Progenitor cell of endocrine pancreas (in vitro differentiated cells): ENCODE results near the gene DHX32. TPM values are rescaled to one million over a fixed set of nuclear protein-coding genes. Genes with fewer than 3 reads are reported as not detected.
A peak's percentile ranks its signal among the peaks of the same experiment; 100 is the strongest.

Experiments used
- DNase-seq: peaks from one replicate; pipeline ENCODE4 v3.0.0; 2021; ENCODE audit warnings: low spot score; ENCODE audit not compliant: unreplicated experiment
- H3K27ac Mint-ChIP-seq: 2 replicates; pipeline ENCODE4 v1.8.0; 2021; ENCODE audit warnings: mild to moderate bottlenecking, moderate library complexity, mixed read lengths
- H3K27me3 Mint-ChIP-seq: 2 replicates; pipeline ENCODE4 v1.8.0; 2021; ENCODE audit warnings: mixed read lengths
- H3K36me3 Mint-ChIP-seq: 2 replicates; pipeline ENCODE4 v1.8.0; 2022; ENCODE audit warnings: mixed read lengths; ENCODE audit not compliant: insufficient read depth
- H3K4me1 Mint-ChIP-seq: 2 replicates; pipeline ENCODE4 v1.8.0; 2021; ENCODE audit warnings: low read depth, mixed read lengths
- H3K4me3 Mint-ChIP-seq: 2 replicates; pipeline ENCODE4 v1.8.0; 2021; ENCODE audit warnings: low read depth, mild to moderate bottlenecking, moderate library complexity, mixed read lengths
- H3K9me3 Mint-ChIP-seq: 2 replicates; pipeline ENCODE4 v1.8.0; 2021; ENCODE audit warnings: low read depth, mixed read lengths
- total RNA-seq: library from RNA; stranded (reverse); gene quantifications from 2 replicates; pipeline ENCODE4 v1.2.1, GENCODE V29; 2021
- TF ChIP-seq, protein P1 (sequence below): fragments of 200-600 bp; sonication (generic); IDR thresholded peaks from one replicate; pipeline ENCODE4 v1.5.0; 2021; ENCODE audit warnings: antibody characterized with exemption, mild to moderate bottlenecking; ENCODE audit not compliant: unreplicated experiment

DHX32 gene
- total RNA-seq, 1 donor from 2014 or later = 22.0 TPM

- TF ChIP-seq, protein P1, sequence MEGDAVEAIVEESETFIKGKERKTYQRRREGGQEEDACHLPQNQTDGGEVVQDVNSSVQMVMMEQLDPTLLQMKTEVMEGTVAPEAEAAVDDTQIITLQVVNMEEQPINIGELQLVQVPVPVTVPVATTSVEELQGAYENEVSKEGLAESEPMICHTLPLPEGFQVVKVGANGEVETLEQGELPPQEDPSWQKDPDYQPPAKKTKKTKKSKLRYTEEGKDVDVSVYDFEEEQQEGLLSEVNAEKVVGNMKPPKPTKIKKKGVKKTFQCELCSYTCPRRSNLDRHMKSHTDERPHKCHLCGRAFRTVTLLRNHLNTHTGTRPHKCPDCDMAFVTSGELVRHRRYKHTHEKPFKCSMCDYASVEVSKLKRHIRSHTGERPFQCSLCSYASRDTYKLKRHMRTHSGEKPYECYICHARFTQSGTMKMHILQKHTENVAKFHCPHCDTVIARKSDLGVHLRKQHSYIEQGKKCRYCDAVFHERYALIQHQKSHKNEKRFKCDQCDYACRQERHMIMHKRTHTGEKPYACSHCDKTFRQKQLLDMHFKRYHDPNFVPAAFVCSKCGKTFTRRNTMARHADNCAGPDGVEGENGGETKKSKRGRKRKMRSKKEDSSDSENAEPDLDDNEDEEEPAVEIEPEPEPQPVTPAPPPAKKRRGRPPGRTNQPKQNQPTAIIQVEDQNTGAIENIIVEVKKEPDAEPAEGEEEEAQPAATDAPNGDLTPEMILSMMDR = no peak
- no peaks in the 10 kb centered on the region for H3K9me3 Mint-ChIP-seq
- H3K4me1 Mint-ChIP-seq = peaks cover 8% of the 10 kb centered on the region
- no peak overlapping the region for H3K4me3 Mint-ChIP-seq
- no peaks in the 10 kb centered on the region for H3K27me3 Mint-ChIP-seq
- H3K36me3 Mint-ChIP-seq = peaks cover 19% of the 10 kb centered on the region
- no peak overlapping the region for H3K27ac Mint-ChIP-seq
- DNase-seq = no peak
Observed at GRCh38 chr10:125827133-125827532, 54.0 kb downstream of the DHX32 start.

- TF ChIP-seq, protein P1 = no peak
- DNase-seq = no peak
- no peak overlapping the region for H3K4me3 Mint-ChIP-seq
- H3K27ac Mint-ChIP-seq = no peak overlapping the region
- peaks cover 15% of the 10 kb centered on the region for H3K36me3 Mint-ChIP-seq
- H3K27me3 Mint-ChIP-seq = no peaks in the 10 kb centered on the region
- no peaks in the 10 kb centered on the region for H3K9me3 Mint-ChIP-seq
- H3K4me1 Mint-ChIP-seq = peaks cover 11% of the 10 kb centered on the region
Observed at GRCh38 chr10:125824736-125825135, 56.4 kb downstream of the DHX32 start.

- peaks cover 11% of the 10 kb centered on the region for H3K4me1 Mint-ChIP-seq
- no peak overlapping the region for H3K4me3 Mint-ChIP-seq
- no peak overlapping the region for H3K27ac Mint-ChIP-seq
- peaks cover 10% of the 10 kb centered on the region for H3K36me3 Mint-ChIP-seq
- no peaks in the 10 kb centered on the region for H3K27me3 Mint-ChIP-seq
- H3K9me3 Mint-ChIP-seq = no peaks in the 10 kb centered on the region
- TF ChIP-seq, protein P1 = no peak
- no peak for DNase-seq
Observed at GRCh38 chr10:125823663-125824251, 57.3 kb downstream of the DHX32 start.

DNA sequence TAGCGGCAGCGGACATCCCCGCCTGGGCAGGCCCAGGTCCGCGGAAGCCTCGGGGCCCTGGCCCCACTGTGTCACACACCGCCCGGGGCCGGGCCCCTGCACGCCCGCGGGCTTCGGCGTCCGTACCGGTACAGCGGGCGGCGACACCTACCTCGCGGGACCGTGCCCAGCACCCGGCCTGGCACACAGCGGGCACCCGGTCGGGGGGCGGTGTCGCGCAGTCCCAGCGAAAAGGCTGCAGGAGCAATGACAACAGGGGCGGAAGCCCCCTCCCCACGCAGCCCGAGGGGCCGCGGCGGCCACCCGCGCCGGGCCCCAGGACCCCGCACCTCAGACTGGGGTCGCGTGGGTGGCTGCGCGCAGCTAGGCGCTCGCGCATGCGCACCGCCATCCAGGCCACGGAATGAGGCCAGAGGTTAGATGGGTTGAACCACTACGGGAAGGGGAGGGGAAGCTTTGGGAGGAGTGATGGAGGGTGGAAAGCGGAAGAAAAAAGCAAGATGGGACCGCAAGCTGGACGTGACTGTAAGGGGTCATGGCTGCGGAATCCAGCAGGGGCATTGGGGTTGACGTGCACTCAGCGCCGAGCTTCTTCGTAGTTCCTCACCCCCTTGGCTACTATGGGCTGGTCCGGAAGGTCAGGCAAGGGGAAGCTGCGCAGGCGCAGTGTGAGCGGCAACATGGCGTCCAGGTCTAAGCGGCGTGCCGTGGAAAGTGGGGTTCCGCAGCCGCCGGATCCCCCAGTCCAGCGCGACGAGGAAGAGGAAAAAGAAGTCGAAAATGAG is 58.0 kb downstream of the DHX32 start, which contains the start of the genes BCCIP and UROS:
TSS of gene BCCIP (plus strand) at position 669 of the 785 bp plus-strand sequence. CDS start at position 681, 12 bp downstream.
TSS of gene UROS (minus strand) at position 381 of the 785 bp plus-strand sequence. CDS start 6,759 bp downstream, outside the sequence.
- peak; percentile 79 for DNase-seq
- Mint-ChIP-seq H3K9me3 (no peaks in the 10 kb centered on the region), H3K27ac (peak within 1 kb of the TSS; percentile 17), H3K36me3 (peaks cover 7% of the 10 kb centered on the region), H3K4me3 (peak within 1 kb of the TSS; percentile 78), H3K4me1 (peaks cover 10% of the 10 kb centered on the region), H3K27me3 (no peaks in the 10 kb centered on the region)
- TF ChIP-seq, protein P1 = no peak

DNA sequence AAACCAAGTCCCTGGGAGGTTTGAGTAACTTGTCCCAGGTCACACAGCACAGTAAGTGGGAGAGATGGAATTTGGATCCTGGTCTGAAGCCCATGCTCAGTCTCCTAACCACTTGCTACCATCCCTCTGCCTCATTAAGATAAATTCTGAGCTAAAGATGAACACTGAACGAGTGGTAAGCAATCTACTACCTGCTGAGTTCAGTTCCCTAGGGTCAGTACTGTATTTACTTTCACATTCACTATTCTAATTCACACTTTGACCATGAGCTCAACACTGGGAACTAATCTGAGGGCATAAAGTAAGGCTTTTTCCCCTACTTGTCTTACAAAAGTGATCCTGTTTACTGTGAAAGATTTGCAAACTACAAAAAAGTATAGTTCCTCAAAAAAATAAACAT is 60.4 kb downstream of the DHX32 start:
- Mint-ChIP-seq H3K27ac (no peak overlapping the region), H3K36me3 (no peaks in the 10 kb centered on the region), H3K4me3 (peak overlapping the region; percentile 52), H3K27me3 (no peaks in the 10 kb centered on the region), H3K4me1 (peaks cover 8% of the 10 kb centered on the region), H3K9me3 (no peaks in the 10 kb centered on the region)
- no peak for DNase-seq
- TF ChIP-seq, protein P1 = no peak
